IMR-90 (cell line): ENCODE measurements around the gene PLXNB3. TPM values are rescaled to one million over a fixed set of nuclear protein-coding genes. Genes with fewer than 3 reads are reported as not detected.

ENCODE experiments used
- ATAC-seq: fragments of 200-7000 bp; cut with Tn5 transposase; 2 replicates; pipeline ENCODE4 v1.9.1; 2020; ENCODE audit warnings: low read depth, mild to moderate bottlenecking, moderate library complexity
- BruUV-seq: library from RNA; stranded (reverse); fragments of 400-500 nt; replicated peaks from 2 replicates; lab custom pipeline; 2021; lab: Mats Ljungman, UMichigan
- CTCF ChIA-PET: fragments of 300-600 bp; formaldehyde crosslinking; extraction: SDS; loops from one replicate; lab custom pipeline; 2021; ENCODE audit warnings: antibody characterized with exemption; lab: Yijun Ruan, JAX
- POLR2A ChIA-PET: fragments of 300-600 bp; sonication (Branson Sonifier 250); formaldehyde crosslinking; loops from one replicate; lab custom pipeline; 2022; ENCODE audit warnings: antibody characterized with exemption; ENCODE audit not compliant: unreplicated experiment; lab: Charles Lee
- DNase-seq: peaks from one replicate; pipeline ENCODE4 v3.0.0; 2013
- H2AFZ ChIP-seq: replicated peaks from 2 replicates; pipeline ENCODE3; 2013; ENCODE audit warnings: low read length, mild to moderate bottlenecking; ENCODE audit not compliant: poor library complexity
- H2AK5ac ChIP-seq: 2 replicates; pipeline ENCODE4 v1.6.1; 2013; ENCODE audit warnings: low read depth, low read length, inconsistent platforms
- H2AK9ac ChIP-seq: replicated peaks from 2 replicates; pipeline ENCODE3; 2013; ENCODE audit warnings: mild to moderate bottlenecking, low read depth, low read length, moderate library complexity; ENCODE audit not compliant: poor library complexity
- H2BK120ac ChIP-seq: 2 replicates; pipeline ENCODE4 v1.6.1; 2013; ENCODE audit warnings: low read depth, low read length, inconsistent platforms
- H2BK15ac ChIP-seq: 3 replicates; pipeline ENCODE4 v1.6.1; 2013; ENCODE audit warnings: low read depth, low read length, inconsistent platforms
- H2BK20ac ChIP-seq: 2 replicates; pipeline ENCODE4 v1.6.1; 2013; ENCODE audit warnings: low read depth, mild to moderate bottlenecking, inconsistent platforms, low read length, moderate library complexity
- H2BK5ac ChIP-seq: 2 replicates; pipeline ENCODE4 v1.6.1; 2013; ENCODE audit warnings: mild to moderate bottlenecking, low read depth, low read length, inconsistent platforms; ENCODE audit not compliant: poor library complexity, severe bottlenecking
- H3K14ac ChIP-seq: replicated peaks from 2 replicates; pipeline ENCODE4 v1.6.1; 2013; ENCODE audit warnings: low read depth, low read length, inconsistent platforms
- H3K18ac ChIP-seq: 2 replicates; pipeline ENCODE4 v1.6.1; 2013; ENCODE audit warnings: low read depth, low read length, control low read depth
- H3K23ac ChIP-seq: 2 replicates; pipeline ENCODE4 v1.6.1; 2013; ENCODE audit warnings: low read depth, low read length, inconsistent platforms
- H3K27ac ChIP-seq: 2 replicates; pipeline ENCODE4 v1.5.1; 2013; ENCODE audit warnings: mild to moderate bottlenecking, control low read depth, low read length; ENCODE audit not compliant: insufficient read depth
- H3K27me3 ChIP-seq: 2 replicates; pipeline ENCODE4 v1.6.1; 2013; ENCODE audit warnings: low read length; ENCODE audit not compliant: control insufficient read depth, insufficient read depth
- H3K36me3 ChIP-seq: 2 replicates; pipeline ENCODE4 v1.6.1; 2013; ENCODE audit warnings: low read length, mixed read lengths; ENCODE audit not compliant: control insufficient read depth, insufficient read depth
- H3K4ac ChIP-seq: 2 replicates; pipeline ENCODE4 v1.6.1; 2013; ENCODE audit warnings: low read depth, low read length, inconsistent platforms
- H3K4me1 ChIP-seq: 2 replicates; pipeline ENCODE4 v1.6.1; 2013; ENCODE audit warnings: low read length, mixed read lengths; ENCODE audit not compliant: control insufficient read depth, insufficient read depth
- H3K4me2 ChIP-seq: 2 replicates; pipeline ENCODE4 v1.6.1; 2013; ENCODE audit warnings: low read depth, mild to moderate bottlenecking, control low read depth, low read length, moderate library complexity
- H3K4me3 ChIP-seq: 2 replicates; pipeline ENCODE4 v1.5.1; 2013; ENCODE audit warnings: low read depth, mild to moderate bottlenecking, control low read depth, low read length, moderate library complexity; ENCODE audit not compliant: insufficient read depth
- H3K56ac ChIP-seq: 2 replicates; pipeline ENCODE4 v1.6.1; 2013; ENCODE audit warnings: low read length, inconsistent platforms; ENCODE audit not compliant: insufficient read depth; ENCODE audit errors: extremely low read depth
- H3K79me1 ChIP-seq, 2 experiments: 2 replicates each; pipeline ENCODE4 v1.6.1; 2013; ENCODE audit warnings: low read length in 2 of 2, inconsistent platforms in 1 of 2, low read depth in 1 of 2
- H3K9ac ChIP-seq: 2 replicates; pipeline ENCODE4 v1.6.1; 2013; ENCODE audit warnings: low read depth, low read length, control low read depth
- H3K9me1 ChIP-seq: 2 replicates; pipeline ENCODE4 v1.6.1; 2013; ENCODE audit warnings: low read length, inconsistent platforms; ENCODE audit not compliant: insufficient read depth
- H3K9me3 ChIP-seq: 2 replicates; pipeline ENCODE4 v1.6.1; 2013; ENCODE audit warnings: low read length; ENCODE audit not compliant: control insufficient read depth, insufficient read depth
- H4K20me1 ChIP-seq: 2 replicates; pipeline ENCODE4 v1.6.1; 2013; ENCODE audit warnings: low read length, inconsistent platforms; ENCODE audit not compliant: insufficient read depth
- H4K5ac ChIP-seq: 2 replicates; pipeline ENCODE4 v1.6.1; 2013; ENCODE audit warnings: mild to moderate bottlenecking, low read depth, low read length, control low read depth
- H4K8ac ChIP-seq, 2 experiments: 2 replicates each; pipeline ENCODE4 v1.6.1; 2013; ENCODE audit warnings: low read depth in 2 of 2, low read length in 2 of 2, control low read depth in 1 of 2, inconsistent platforms in 1 of 2
- H4K91ac ChIP-seq: 2 replicates; pipeline ENCODE4 v1.6.1; 2013; ENCODE audit warnings: low read depth, low read length, inconsistent platforms; ENCODE audit not compliant: insufficient read depth
- BHLHE40 ChIP-seq: fragments of 150-350 bp; IDR thresholded peaks from 2 replicates; pipeline ENCODE4 v1.6.1; 2016; ENCODE audit warnings: mild to moderate bottlenecking, low read depth, low read length
- CTCF ChIP-seq: conservative IDR thresholded peaks from 2 replicates; pipeline ENCODE4 v1.5.1; 2012; ENCODE audit warnings: mild to moderate bottlenecking, low read depth, low read length, improper control_type of control experiment
- ELK1 ChIP-seq: fragments of 150-350 bp; IDR thresholded peaks from 2 replicates; pipeline ENCODE4 v1.6.1; 2016; ENCODE audit warnings: low read depth, mild to moderate bottlenecking, low read length, moderate library complexity, borderline replicate concordance
- FOS ChIP-seq: fragments of 150-350 bp; IDR thresholded peaks from 2 replicates; pipeline ENCODE4 v1.6.1; 2016; ENCODE audit warnings: low read depth, low read length
- MAZ ChIP-seq: IDR thresholded peaks from 2 replicates; pipeline ENCODE4 v1.6.1; 2012; ENCODE audit warnings: low read depth, mild to moderate bottlenecking, low read length, improper control_type of control experiment, moderate library complexity, borderline replicate concordance
- NFE2L2 ChIP-seq: fragments of 150-350 bp; IDR thresholded peaks from 2 replicates; pipeline ENCODE4 v1.6.1; 2016; ENCODE audit warnings: low read depth, mild to moderate bottlenecking, low read length
- RAD21 ChIP-seq: IDR thresholded peaks from 2 replicates; pipeline ENCODE4 v1.6.1; 2012; ENCODE audit warnings: low read length, improper control_type of control experiment
- RFX5 ChIP-seq: IDR thresholded peaks from 2 replicates; pipeline ENCODE4 v1.8.0; 2012; ENCODE audit warnings: low read depth, mild to moderate bottlenecking, low read length, moderate library complexity
- SMC3 ChIP-seq: fragments of 150-350 bp; IDR thresholded peaks from 2 replicates; pipeline ENCODE4 v1.6.1; 2016; ENCODE audit warnings: low read depth, mild to moderate bottlenecking, antibody characterized with exemption, low read length, moderate library complexity
- USF2 ChIP-seq: fragments of 150-350 bp; IDR thresholded peaks from 2 replicates; pipeline ENCODE4 v1.6.1; 2017; ENCODE audit warnings: mild to moderate bottlenecking, antibody characterized with exemption, low read length, low read depth
- WGBS, 2 experiments: methylation state at CpG; one replicate each; pipeline versions ENCODE4 v1.1.5 to v1.1.7; 2013; ENCODE audit warnings: missing lambda C conversion rate in 2 of 2; ENCODE audit not compliant: insufficient read length in 1 of 2; ENCODE audit errors: extremely low coverage in 2 of 2; 5-methylcytosine and 5-hydroxymethylcytosine counted together
- dilution Hi-C: fragments of 300-500 bp; cut with HindIII; formaldehyde crosslinking; loops from one replicate; pipeline ENCODE4 v1.14.3; 2018; ENCODE audit warnings: low sequenced_read_pairs; ENCODE audit not compliant: unreplicated experiment
- in situ Hi-C: fragments of 300-500 bp; cut with MboI; formaldehyde crosslinking; loops from 3 replicates; pipeline ENCODE4 v1.14.3; 2019; ENCODE audit warnings: low sequenced_read_pairs, inconsistent platforms, mixed read lengths
- intact Hi-C: fragments of 100-400 bp; cut with micrococcal nuclease; formaldehyde crosslinking; loops from 2 replicates; pipeline ENCODE4 v1.10.0; 2022
- polyA plus RNA-seq, 3 experiments: library from polyadenylated mRNA; depleted of rRNA; stranded (reverse); fragments of >200 nt; gene quantifications; 2 replicates each; pipeline ENCODE4 v1.2.3, GENCODE V29; 2012; ENCODE audit warnings: low replicate concordance in 1 of 3
- total RNA-seq: library from RNA; depleted of rRNA; stranded (reverse); fragments of >200 nt; gene quantifications from 2 replicates; pipeline ENCODE4 v1.2.3, GENCODE V29; 2012

PLXNB3 gene
- total and polyA plus RNA-seq, 2 of the 4 experiments (the other 2 are of a cell fraction), result 0.36 to 22.3 TPM

GRCh38 chrX:153755136-153755535 is 8.9 kb upstream of the PLXNB3 start:
- no peak overlapping the region for H4K91ac ChIP-seq
- H3K4me2 ChIP-seq, result no peak overlapping the region
- ChIA-PET POLR2A (no interaction called here), CTCF (interaction anchor here (1.4 kb wide), 1 partner anchor 9 kb away, joined by 3 read pairs; the partner anchor contains the start of gene PLXNB3)
- no peaks in the 10 kb centered on the region for H3K4me1 ChIP-seq
- dilution Hi-C loops, result no loop called here
- no peak for DNase-seq
- H3K18ac ChIP-seq, result no peak overlapping the region
- H3K4me3 ChIP-seq, result no peak overlapping the region
- no peak overlapping the region for H2AK5ac ChIP-seq
- no peak overlapping the region for H2BK20ac ChIP-seq
- no peak overlapping the region for H2AK9ac ChIP-seq
- H3K9ac ChIP-seq, result no peak overlapping the region
- no peaks in the 10 kb centered on the region for H3K36me3 ChIP-seq
- H3K14ac ChIP-seq, result no peak overlapping the region
- H2AFZ ChIP-seq, result no peak overlapping the region
- H4K5ac ChIP-seq, result no peak overlapping the region
- H2BK120ac ChIP-seq, result no peak overlapping the region
- H3K23ac ChIP-seq, result no peak overlapping the region
- H3K9me1 ChIP-seq, result no peaks in the 10 kb centered on the region
- H4K8ac ChIP-seq, result no peak overlapping the region
- no peak for ATAC-seq
- H2BK15ac ChIP-seq, result no peak overlapping the region
- no peak overlapping the region for H2BK5ac ChIP-seq
- no peaks in the 10 kb centered on the region for H3K79me1 ChIP-seq
- intact Hi-C loops, result no loop called here
- no peak overlapping the region for H3K4ac ChIP-seq
- no peak overlapping the region for H3K27ac ChIP-seq
- H3K9me3 ChIP-seq, result peaks cover 3% of the 10 kb centered on the region; the same call in 1 of the 2 replicates
- in situ Hi-C loops, result no loop called here
- peaks cover 2% of the 10 kb centered on the region; the same call in 1 of the 2 replicates for H3K27me3 ChIP-seq
- no CpG with 5 or more reads among the region's 1 CpG for WGBS, 2 experiments
- no peaks in the 10 kb centered on the region for H4K20me1 ChIP-seq
- no peak overlapping the region for H3K56ac ChIP-seq
- no TSS peak for BruUV-seq
- TF ChIP-seq RAD21 (no peak), BHLHE40 (no peak), NFE2L2 (no peak), MAZ (no peak), RFX5 (no peak), CTCF (no peak), ELK1 (no peak), SMC3 (no peak), FOS (no peak), USF2 (no peak)
